ENCODE data around the gene SLC25A38.

GRCh38 chr3:39420543-39420942 is 37.4 kb downstream of the SLC25A38 start:
- no peak for TF ChIP-seq CTCF (IDR thresholded peaks at IDR 0.05)
- TF ChIP-seq POLR2A (IDR thresholded peaks at IDR 0.05): no peak
